Muscle of arm (tissue), 14 donors: Measurements from ENCODE around the gene FASN. TPM values are rescaled to one million over a fixed set of nuclear protein-coding genes. Genes with fewer than 3 reads are reported as not detected.
"Not testable (repeated sequence)": the region's sequence is repeated elsewhere in the genome, so short reads cannot be mapped to it uniquely, and the experiment has no call there.

Experiments
- DNase-seq: peaks from one replicate; pipeline ENCODE4 v3.0.0-alpha.2; 2013
- long read RNA-seq, 11 donors: transcript quantifications; one replicate each; lab custom pipeline, GENCODE V29; 2026
- polyA plus RNA-seq, 12 donors: library from polyadenylated mRNA; unstranded; fragments of 120-200 nt; gene quantifications; one replicate each; pipeline ENCODE4 v1.2.1, GENCODE V29; 2013; ENCODE audit not compliant: insufficient read length in 12 of 12

The FASN gene
- polyA plus RNA-seq, result 10 to 100 TPM in 11 of 12 donors, not detected in 1; 15.7 to 62.2 (median 24.1) TPM
- long read RNA-seq, donor 1, partial matches to known transcripts, result 5 of 10 reads
- long read RNA-seq, donor 1, other reads (novel, unspliced or antisense), result 0 of 10 reads
- long read RNA-seq, donor 2, partial matches to known transcripts, result 0 of 2 reads
- long read RNA-seq, donor 2, other reads (novel, unspliced or antisense), result 0 of 2 reads
- long read RNA-seq, donor 3, full-length matches to known transcripts, result 1 of 1 reads
- long read RNA-seq, donor 3, partial matches to known transcripts, result 0 of 1 reads
- long read RNA-seq, donor 3, other reads (novel, unspliced or antisense), result 0 of 1 reads
- long read RNA-seq, donor 4, partial matches to known transcripts, result 0 of 1 reads
- long read RNA-seq, donor 4, other reads (novel, unspliced or antisense), result 0 of 1 reads
- long read RNA-seq, donor 5, partial matches to known transcripts, result 0 of 1 reads
- long read RNA-seq, donor 5, other reads (novel, unspliced or antisense), result 0 of 1 reads
- long read RNA-seq, donor 6, result 0 reads
- long read RNA-seq, donor 7, partial matches to known transcripts, result 0 of 1 reads
- long read RNA-seq, donor 7, other reads (novel, unspliced or antisense), result 0 of 1 reads
- long read RNA-seq, donor 8, full-length matches to known transcripts, result 5 of 5 reads
- long read RNA-seq, donor 8, partial matches to known transcripts, result 0 of 5 reads
- long read RNA-seq, donor 8, other reads (novel, unspliced or antisense), result 0 of 5 reads
- long read RNA-seq, donor 9, partial matches to known transcripts, result 0 of 1 reads
- long read RNA-seq, donor 9, other reads (novel, unspliced or antisense), result 0 of 1 reads
- long read RNA-seq, donor 10, partial matches to known transcripts, result 0 of 1 reads
- long read RNA-seq, donor 10, other reads (novel, unspliced or antisense), result 0 of 1 reads
- long read RNA-seq, donor 11, partial matches to known transcripts, result 5 of 5 reads
- long read RNA-seq, donor 11, other reads (novel, unspliced or antisense), result 0 of 5 reads

- peak; percentile 92 for DNase-seq
Measured at GRCh38 chr17:82098169-82098938, at the start of gene FASN. Gene FASN, minus strand, starts transcription at chr17:82098236. Its CDS starts 1,791 bp downstream, at chr17:82096445.

- DNase-seq, result no peak
Measured at GRCh38 chr17:82146663-82147654, 48.9 kb upstream of the FASN start.

GRCh38 chr17:82145550-82146155 lies 47.6 kb upstream of the FASN start:
- DNase-seq, result no peak

- no peak for DNase-seq
Measured at GRCh38 chr17:82143333-82143732, 45.3 kb upstream of the FASN start.

- not testable (repeated sequence) for DNase-seq
Measured at GRCh38 chr17:82139961-82140360, 41.9 kb upstream of the FASN start.

GRCh38 chr17:82138511-82138992 lies 40.5 kb upstream of the FASN start:
- no peak for DNase-seq

GRCh38 chr17:82134101-82134500 lies 36.1 kb upstream of the FASN start:
- DNase-seq, result no peak

- not testable (repeated sequence) for DNase-seq
Measured at GRCh38 chr17:82133166-82133953, 35.3 kb upstream of the FASN start.

GRCh38 chr17:82129095-82129494 lies 31.1 kb upstream of the FASN start:
- no peak for DNase-seq

- no peak for DNase-seq
Measured at GRCh38 chr17:82128287-82128686, 30.3 kb upstream of the FASN start.

GRCh38 chr17:82127704-82128103 lies 29.7 kb upstream of the FASN start:
- DNase-seq, result no peak

- DNase-seq, result no peak
Measured at GRCh38 chr17:82127315-82127595, 29.2 kb upstream of the FASN start.

GRCh38 chr17:82126556-82127314 lies 28.7 kb upstream of the FASN start:
- no peak for DNase-seq

GRCh38 chr17:82124101-82124500 lies 26.1 kb upstream of the FASN start:
- DNase-seq, result no peak

- no peak for DNase-seq
Measured at GRCh38 chr17:82121660-82122629, 23.9 kb upstream of the FASN start.

- no peak for DNase-seq
Measured at GRCh38 chr17:82121246-82121645, 23.2 kb upstream of the FASN start.

GRCh38 chr17:82120148-82120547 lies 22.1 kb upstream of the FASN start:
- no peak for DNase-seq
